Duodenal mucosa (tissue), 2 donors: ENCODE data around the gene NOSTRIN.

Experiments used
- H3K27ac ChIP-seq: one replicate; pipeline ENCODE4 v1.7.0; 2013; ENCODE audit warnings: low read depth, low read length
- H3K27me3 ChIP-seq, 2 donors: one replicate each; pipeline ENCODE4 v1.7.0; 2013; ENCODE audit warnings: low read length in 2 of 2, control low read depth in 1 of 2; ENCODE audit not compliant: insufficient read depth in 2 of 2, control insufficient read depth in 1 of 2
- H3K36me3 ChIP-seq, 2 donors: one replicate each; pipeline ENCODE4 v1.7.0; 2013; ENCODE audit warnings: low read length in 2 of 2, control low read depth in 1 of 2; ENCODE audit not compliant: insufficient read depth in 2 of 2, control insufficient read depth in 1 of 2
- H3K4me1 ChIP-seq, 2 donors: one replicate each; pipeline ENCODE4 v1.7.0; 2013; ENCODE audit warnings: low read length in 2 of 2, control low read depth in 1 of 2; ENCODE audit not compliant: insufficient read depth in 2 of 2, control insufficient read depth in 1 of 2
- H3K4me3 ChIP-seq, 2 donors: one replicate each; pipeline ENCODE4 v1.7.0; 2013; ENCODE audit warnings: low read length in 2 of 2, low read depth in 1 of 2
- H3K9ac ChIP-seq, 2 donors: one replicate each; pipeline ENCODE4 v1.7.0; 2013; ENCODE audit warnings: low read length in 2 of 2, low read depth in 1 of 2
- H3K9me3 ChIP-seq, 2 donors: one replicate each; pipeline ENCODE4 v1.7.0; 2013; ENCODE audit warnings: low read length in 2 of 2, control low read depth in 1 of 2; ENCODE audit not compliant: control insufficient read depth in 1 of 2

Gene NOSTRIN

DNA sequence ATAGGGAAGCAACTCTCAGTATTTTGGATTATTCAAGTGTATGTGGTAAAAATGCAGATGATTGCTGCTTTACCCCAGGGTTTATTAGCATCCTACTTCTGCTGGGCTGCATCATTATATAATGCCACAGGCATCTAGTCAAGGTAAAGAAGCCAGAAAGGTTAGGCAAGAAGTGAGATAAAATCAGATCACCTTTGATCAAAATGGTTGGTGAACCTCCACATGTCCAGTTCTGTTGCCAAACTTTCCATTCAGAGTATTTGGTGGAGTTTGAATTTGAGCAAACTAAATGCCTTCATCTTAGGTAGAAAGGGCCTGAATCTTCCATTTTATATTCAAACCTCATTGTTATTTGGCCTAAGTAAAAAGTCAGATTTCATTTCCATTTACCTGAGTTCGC lies 29.7 kb upstream of the NOSTRIN start:
- Histone ChIP-seq H3K9ac (no peak overlapping the region), H3K27me3 (no peaks in the 10 kb centered on the region), H3K9me3 (no peaks in the 10 kb centered on the region), H3K4me3 (no peak overlapping the region), H3K27ac (no peak overlapping the region), H3K36me3 (peaks cover 0 to 11% of the 10 kb centered on the region in 2 donors), H3K4me1 (no peaks in the 10 kb centered on the region)

- Histone ChIP-seq H3K9me3 (no peaks in the 10 kb centered on the region), H3K4me3 (no peak overlapping the region), H3K27ac (no peak overlapping the region), H3K27me3 (no peaks in the 10 kb centered on the region), H3K4me1 (no peaks in the 10 kb centered on the region), H3K9ac (no peak overlapping the region), H3K36me3 (peaks cover 0 to 11% of the 10 kb centered on the region in 2 donors)
Measured at GRCh38 chr2:168773128-168773527, 29.3 kb upstream of the NOSTRIN start.

GRCh38 chr2:168773719-168774521 lies 28.5 kb upstream of the NOSTRIN start:
- Histone ChIP-seq H3K27ac (no peak overlapping the region), H3K4me1 (no peaks in the 10 kb centered on the region), H3K4me3 (no peak overlapping the region), H3K9ac (no peak overlapping the region), H3K27me3 (no peaks in the 10 kb centered on the region), H3K9me3 (no peaks in the 10 kb centered on the region), H3K36me3 (peaks cover 0 to 11% of the 10 kb centered on the region in 2 donors)

- H3K4me1 ChIP-seq = peaks cover 0 to 6% of the 10 kb centered on the region in 2 donors
- H3K9ac ChIP-seq = no peak overlapping the region
- H3K36me3 ChIP-seq = peaks cover 0 to 3% of the 10 kb centered on the region in 2 donors
- H3K27ac ChIP-seq = no peak overlapping the region
- no peaks in the 10 kb centered on the region for H3K27me3 ChIP-seq
- H3K9me3 ChIP-seq = no peaks in the 10 kb centered on the region
- no peak overlapping the region for H3K4me3 ChIP-seq
Measured at GRCh38 chr2:168775837-168776236, 26.6 kb upstream of the NOSTRIN start.

- Histone ChIP-seq H3K36me3 (peaks cover 0 to 3% of the 10 kb centered on the region in 2 donors), H3K27me3 (no peaks in the 10 kb centered on the region), H3K9ac (no peak overlapping the region), H3K27ac (no peak overlapping the region), H3K9me3 (no peaks in the 10 kb centered on the region), H3K4me3 (no peak overlapping the region), H3K4me1 (peaks cover 0 to 28% of the 10 kb centered on the region in 2 donors)
Measured at GRCh38 chr2:168780669-168781071, 21.8 kb upstream of the NOSTRIN start.

DNA sequence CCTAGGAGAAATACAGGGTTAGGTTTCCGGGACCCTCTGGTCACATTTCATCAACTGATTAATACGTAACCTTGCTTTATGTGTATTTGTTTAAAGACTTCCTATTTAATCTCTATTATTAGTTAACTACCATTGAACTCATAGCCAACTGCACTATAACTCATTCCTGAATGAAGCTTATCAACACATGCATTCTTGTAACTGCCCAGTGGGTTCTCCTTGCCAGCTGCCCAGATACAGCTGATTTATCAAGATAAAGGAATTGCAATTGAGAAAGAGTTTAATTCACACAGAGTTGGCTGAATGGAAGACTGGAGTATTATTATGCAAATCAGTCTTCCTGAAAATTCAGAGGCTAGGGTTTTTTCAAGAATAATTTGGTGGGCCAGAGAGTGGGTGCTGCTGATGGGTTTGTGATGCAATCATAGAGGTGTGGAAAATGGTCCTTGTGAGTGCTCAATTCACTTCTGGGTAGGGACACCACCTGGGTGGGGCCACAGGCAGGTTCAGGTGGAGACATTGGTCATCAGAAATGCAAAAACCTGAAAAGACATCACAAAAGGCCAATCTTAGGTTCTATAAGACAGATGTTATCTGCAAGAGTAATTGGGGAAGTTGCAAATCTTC lies 21.1 kb upstream of the NOSTRIN start:
- no peaks in the 10 kb centered on the region for H3K9me3 ChIP-seq
- H3K27me3 ChIP-seq = no peaks in the 10 kb centered on the region
- H3K9ac ChIP-seq = no peak overlapping the region
- H3K36me3 ChIP-seq = no peaks in the 10 kb centered on the region
- no peak overlapping the region for H3K27ac ChIP-seq
- peaks cover 0 to 28% of the 10 kb centered on the region in 2 donors for H3K4me1 ChIP-seq
- no peak overlapping the region for H3K4me3 ChIP-seq

DNA sequence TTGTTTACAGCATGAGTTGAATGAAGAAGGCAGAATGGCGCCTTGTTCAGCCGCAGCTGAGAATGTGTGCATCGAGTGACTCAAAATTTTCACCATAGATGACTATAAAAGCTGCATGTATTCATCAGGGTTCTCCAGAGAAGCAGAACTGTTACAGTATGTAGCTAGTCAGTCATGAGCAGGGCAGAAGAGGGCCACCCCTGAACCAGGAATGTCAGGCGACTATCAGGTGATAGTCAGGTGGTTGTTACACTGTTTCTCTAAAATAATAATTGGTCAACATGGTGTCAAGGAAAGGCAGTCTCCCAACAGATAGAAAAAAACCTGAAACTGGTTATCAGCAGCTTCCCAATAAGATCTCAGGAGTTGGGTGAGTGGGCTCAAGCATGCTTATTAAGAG lies 20.2 kb upstream of the NOSTRIN start:
- Histone ChIP-seq H3K4me3 (no peak overlapping the region), H3K27ac (no peak overlapping the region), H3K27me3 (no peaks in the 10 kb centered on the region), H3K9ac (no peak overlapping the region), H3K9me3 (no peaks in the 10 kb centered on the region), H3K4me1 (peaks cover 0 to 28% of the 10 kb centered on the region in 2 donors), H3K36me3 (no peaks in the 10 kb centered on the region)

DNA sequence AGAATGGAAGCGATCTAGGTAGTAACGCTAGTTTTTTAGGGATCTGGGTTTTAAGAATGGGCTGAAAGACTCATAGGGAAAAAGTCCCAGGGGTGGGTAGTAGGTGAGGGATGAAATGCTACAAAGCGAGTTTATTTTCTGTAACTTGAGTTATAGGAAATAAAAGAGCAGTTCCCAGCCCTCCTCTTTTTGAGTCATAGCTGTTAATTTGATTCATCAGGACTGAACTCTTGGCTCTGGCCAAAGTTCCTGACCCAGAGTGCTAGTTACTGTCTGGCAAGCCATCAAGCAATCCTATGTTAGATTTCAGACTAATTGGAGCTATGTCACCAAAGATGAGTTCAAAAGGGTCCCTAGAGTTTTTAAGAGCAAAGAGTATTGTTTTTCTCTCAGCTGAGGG lies 17.4 kb upstream of the NOSTRIN start:
- Histone ChIP-seq H3K9me3 (no peaks in the 10 kb centered on the region), H3K4me3 (no peak overlapping the region)

DNA sequence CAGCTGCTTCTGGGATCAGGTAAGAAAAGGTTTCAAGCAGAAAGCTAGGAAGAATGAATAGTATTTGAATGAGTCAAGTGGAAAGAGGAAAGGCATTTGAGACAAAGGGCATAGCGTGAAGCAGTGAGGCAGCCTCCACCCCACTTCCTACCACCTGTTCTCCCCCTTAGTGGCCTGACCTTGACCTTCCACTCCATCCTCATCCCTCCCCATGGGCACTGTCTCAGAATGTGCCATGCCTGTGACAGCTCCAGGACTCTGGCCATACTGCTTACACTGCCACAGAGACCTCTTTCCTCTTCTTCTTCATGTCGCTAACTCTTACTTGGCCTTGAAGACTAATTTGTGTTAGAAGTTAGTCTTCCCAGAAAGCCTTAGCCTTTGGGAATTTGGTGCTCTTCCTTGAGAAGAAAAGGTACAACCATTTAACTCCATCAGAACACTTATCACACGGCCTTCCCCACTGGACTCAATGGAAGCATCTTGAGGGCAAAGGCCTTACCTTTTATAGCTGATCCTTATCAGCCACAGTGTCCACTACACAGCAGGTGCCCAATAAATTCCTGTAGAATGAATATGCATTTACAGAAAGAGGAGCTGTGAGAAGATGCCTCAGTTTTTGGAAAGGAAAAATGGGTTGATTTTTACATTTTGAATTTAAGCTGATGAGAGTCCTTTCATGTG lies 15.2 kb upstream of the NOSTRIN start:
- H3K4me3 ChIP-seq = no peak overlapping the region
- no peaks in the 10 kb centered on the region for H3K36me3 ChIP-seq
- H3K9ac ChIP-seq = no peak overlapping the region
- H3K9me3 ChIP-seq = no peaks in the 10 kb centered on the region
- H3K27ac ChIP-seq = no peak overlapping the region
- H3K4me1 ChIP-seq = peaks cover 0 to 14% of the 10 kb centered on the region in 2 donors
- H3K27me3 ChIP-seq = no peaks in the 10 kb centered on the region

More for the DNA sequence above, 17.4 kb upstream of the NOSTRIN start:
- no peak overlapping the region for H3K9ac ChIP-seq
- peaks cover 0 to 28% of the 10 kb centered on the region in 2 donors for H3K4me1 ChIP-seq
- no peaks in the 10 kb centered on the region for H3K27me3 ChIP-seq
- H3K27ac ChIP-seq = no peak overlapping the region
- no peaks in the 10 kb centered on the region for H3K36me3 ChIP-seq

- no peaks in the 10 kb centered on the region for H3K27me3 ChIP-seq
Measured at GRCh38 chr2:168787782-168788376, 14.6 kb upstream of the NOSTRIN start.

More at GRCh38 chr2:168787782-168788376, 14.6 kb upstream of the NOSTRIN start:
- no peaks in the 10 kb centered on the region for H3K36me3 ChIP-seq
- no peak overlapping the region for H3K4me3 ChIP-seq
- H3K9me3 ChIP-seq = no peaks in the 10 kb centered on the region
- H3K4me1 ChIP-seq = peaks cover 0 to 14% of the 10 kb centered on the region in 2 donors
- H3K27ac ChIP-seq = no peak overlapping the region
- H3K9ac ChIP-seq = no peak overlapping the region
